HG02763 (cell line): ENCODE data around the gene PLA2G12A.
"Not testable (repeated sequence)": the region's sequence is repeated elsewhere in the genome, so short reads cannot be mapped to it uniquely, and the experiment has no call there.

ENCODE experiments used
- ATAC-seq: cut with Tn5 transposase; IDR thresholded peaks from one replicate; pipeline ENCODE4 v1.9.1; 2021; ENCODE audit warnings: mild to moderate bottlenecking, moderate library complexity; ENCODE audit not compliant: unreplicated experiment

PLA2G12A gene

DNA sequence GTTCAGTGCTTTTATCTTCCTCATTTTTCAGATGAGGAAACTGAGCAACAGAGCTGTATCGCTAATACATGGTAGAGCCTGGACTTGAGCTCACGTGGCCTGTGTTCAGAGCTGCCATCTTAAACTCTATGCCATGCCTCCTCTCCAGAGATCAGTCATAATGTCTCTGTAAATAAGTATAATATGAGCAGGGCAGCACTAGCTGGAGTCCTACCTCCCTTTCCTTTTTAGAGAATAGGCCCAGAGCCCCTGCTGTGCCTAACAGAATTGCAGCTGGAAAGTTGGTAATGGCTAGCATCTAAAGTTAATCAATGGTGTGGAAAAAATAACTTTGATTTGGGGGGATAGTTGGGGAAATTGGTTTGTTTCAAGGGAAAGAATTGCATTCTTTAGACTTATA lies 47.0 kb downstream of the PLA2G12A start:
- no peak for ATAC-seq

GRCh38 chr4:109678925-109679324 lies 50.9 kb downstream of the PLA2G12A start:
- ATAC-seq = not testable (repeated sequence)

DNA sequence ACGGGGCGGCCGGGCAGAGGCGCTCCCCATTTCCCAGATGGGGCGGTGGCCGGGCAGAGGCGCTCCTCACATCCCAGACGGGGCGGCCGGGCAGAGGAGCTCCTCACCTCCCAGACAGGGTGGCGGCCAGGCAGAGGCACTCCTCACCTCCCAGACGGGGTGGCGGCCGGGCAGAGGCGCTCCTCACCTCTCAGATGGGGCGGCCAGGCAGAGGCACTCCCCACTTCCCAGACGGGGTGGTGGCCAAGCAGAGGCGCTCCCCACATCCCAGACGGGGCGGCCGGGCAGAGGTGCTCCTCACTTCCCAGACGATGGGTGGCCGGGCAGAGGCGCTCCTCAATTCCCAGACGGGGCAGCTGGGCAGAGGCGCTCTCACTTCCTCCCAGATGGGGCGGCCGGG lies 51.4 kb downstream of the PLA2G12A start:
- ATAC-seq = not testable (repeated sequence)

- ATAC-seq = no peak
Observed at GRCh38 chr4:109676886-109677285, 53.0 kb downstream of the PLA2G12A start.

DNA sequence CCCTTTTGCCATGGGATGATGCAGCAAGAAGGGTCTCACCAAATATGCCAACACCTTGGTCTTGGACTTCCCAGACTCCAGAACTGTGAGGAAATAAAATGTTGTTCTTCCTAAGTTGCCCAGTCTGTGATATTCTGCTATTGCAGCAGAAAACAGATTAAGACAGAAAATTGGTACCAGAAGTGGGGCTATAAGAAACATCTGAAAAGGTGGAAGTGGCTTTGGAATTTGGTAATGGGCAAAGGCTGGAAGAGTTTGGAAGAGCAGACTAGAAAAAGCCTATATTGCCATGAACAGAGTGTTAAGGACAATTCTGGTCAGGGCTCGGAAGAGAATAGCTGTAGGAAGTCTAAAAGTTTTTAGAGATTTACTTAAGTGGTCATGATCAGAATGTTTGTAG lies 54.0 kb downstream of the PLA2G12A start:
- ATAC-seq = no peak

DNA sequence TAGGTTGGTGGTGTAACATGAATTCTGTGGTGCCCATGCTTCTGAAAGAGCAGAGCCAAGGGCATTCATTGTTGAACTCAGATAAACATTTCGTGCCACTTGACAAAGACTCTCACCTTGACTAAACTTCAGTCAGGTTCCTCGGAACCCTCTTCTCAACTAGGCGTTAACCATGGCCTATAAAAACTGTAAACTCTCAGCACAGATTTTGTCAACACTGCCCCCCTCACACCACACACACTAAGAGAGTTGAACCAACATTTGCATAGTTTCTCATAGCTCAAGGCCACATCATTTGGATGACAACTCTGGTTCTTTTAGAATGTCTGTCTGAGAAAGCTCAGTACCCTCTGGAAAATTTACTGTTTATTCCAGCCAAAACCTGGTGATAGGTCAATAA lies 54.7 kb downstream of the PLA2G12A start:
- ATAC-seq = peak; percentile 51

DNA sequence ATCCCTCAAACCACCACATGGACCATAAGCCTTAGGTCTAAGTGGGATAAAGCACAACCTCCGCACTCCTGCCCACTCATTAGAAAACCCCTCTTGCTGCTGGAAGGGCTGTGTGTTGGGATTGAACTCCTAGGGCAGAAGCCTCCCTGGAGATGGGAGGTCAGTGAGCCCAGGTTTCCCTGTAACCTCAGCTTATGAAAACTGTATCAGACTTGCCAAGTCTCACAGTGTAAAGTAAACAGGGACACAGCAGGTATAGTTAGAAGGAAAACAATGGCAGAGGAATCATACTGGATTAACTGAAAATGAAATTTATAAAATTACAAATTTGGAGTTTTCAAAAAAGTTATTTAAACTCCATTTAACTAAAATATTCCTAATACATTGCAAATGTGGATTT lies 56.6 kb downstream of the PLA2G12A start:
- no peak for ATAC-seq

- ATAC-seq = no peak
Observed at GRCh38 chr4:109672169-109672930, 57.5 kb downstream of the PLA2G12A start.

GRCh38 chr4:109671350-109671749 lies 58.5 kb downstream of the PLA2G12A start:
- no peak for ATAC-seq

DNA sequence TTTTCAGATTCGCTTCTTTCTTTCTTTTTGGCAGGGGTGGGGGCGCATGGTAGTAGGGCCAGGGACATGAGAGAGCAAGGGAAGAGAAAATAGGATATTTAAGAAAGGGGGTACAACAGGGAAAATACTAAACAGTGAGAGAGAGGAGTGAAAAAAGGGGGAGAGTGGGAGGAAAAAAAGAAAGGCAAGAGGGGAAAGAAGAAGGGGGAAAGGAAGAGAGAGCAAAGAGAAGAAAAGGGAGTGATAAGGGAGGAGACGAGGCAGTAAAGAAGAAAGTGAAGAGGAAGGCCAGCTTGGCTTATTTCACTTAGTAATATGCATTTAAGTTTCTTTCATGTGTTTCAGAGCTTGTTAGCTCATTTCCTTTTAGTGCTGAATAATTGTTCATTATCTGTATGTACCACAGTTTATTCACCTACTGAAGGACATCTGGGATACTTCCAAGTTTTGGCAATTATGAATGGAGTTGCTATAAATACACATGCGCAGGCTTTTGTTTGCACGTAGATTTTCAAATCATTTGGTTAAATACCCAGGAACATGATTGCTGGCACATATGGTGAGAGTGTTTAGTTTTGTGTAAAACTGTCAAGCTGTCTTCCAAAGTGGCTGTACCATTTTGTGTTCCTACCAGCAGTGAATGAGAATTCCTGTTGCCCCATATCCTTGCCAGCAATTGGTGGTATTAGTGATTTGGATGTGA lies 63.9 kb downstream of the PLA2G12A start:
- no peak for ATAC-seq

- no peak for ATAC-seq
Observed at GRCh38 chr4:109662771-109663170, 67.1 kb downstream of the PLA2G12A start.

DNA sequence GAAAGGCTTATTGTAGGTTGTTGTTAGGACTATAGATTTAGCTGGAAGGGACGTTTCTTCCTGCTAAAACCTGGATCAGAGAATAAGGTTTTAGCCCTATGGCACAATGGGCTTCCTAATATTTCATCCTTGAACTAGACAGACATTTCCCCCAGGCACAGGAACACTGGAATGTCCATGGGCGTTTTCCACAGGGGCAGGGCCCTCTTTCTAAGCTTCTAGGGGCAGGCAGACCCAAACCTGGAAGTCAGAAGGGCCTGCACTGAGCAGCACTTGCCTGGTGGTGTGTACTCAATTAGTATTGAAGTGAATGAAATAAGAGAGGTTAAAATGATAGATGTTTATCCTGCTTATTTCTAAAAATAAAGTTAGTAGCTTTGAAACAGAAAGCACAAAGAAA lies 67.8 kb downstream of the PLA2G12A start:
- ATAC-seq = no peak
